RWPE2 (cell line): Measurements from ENCODE around the gene PUM1.

Source experiments
- ATAC-seq: fragments of 200-7000 bp; cut with Tn5 transposase; 3 replicates; pipeline ENCODE4 v1.9.1; 2021; ENCODE audit warnings: low read depth
- DNase-seq: peaks from one replicate; pipeline ENCODE4 v3.0.0-alpha.2; 2020; ENCODE audit warnings: low spot score
- H3K27ac ChIP-seq: fragments of 450-650 bp; 2 replicates; pipeline ENCODE4 v1.5.1; 2017; ENCODE audit warnings: mild to moderate bottlenecking; ENCODE audit not compliant: poor library complexity, severe bottlenecking
- H3K27me3 ChIP-seq: fragments of 250-450 bp; sonication (Bioruptor Pico); 2 replicates; pipeline ENCODE4 v1.5.1; 2021; ENCODE audit warnings: mild to moderate bottlenecking, moderate library complexity; ENCODE audit not compliant: insufficient read depth, poor library complexity, severe bottlenecking
- H3K36me3 ChIP-seq: fragments of 250-450 bp; sonication (Bioruptor Pico); 2 replicates; pipeline ENCODE4 v1.5.1; 2020; ENCODE audit warnings: low read depth, mild to moderate bottlenecking, moderate library complexity
- H3K4me1 ChIP-seq: fragments of 250-450 bp; sonication (Bioruptor Pico); 2 replicates; pipeline ENCODE4 v1.5.1; 2021; ENCODE audit warnings: mild to moderate bottlenecking, moderate library complexity; ENCODE audit not compliant: insufficient read depth, poor library complexity, severe bottlenecking
- H3K4me3 ChIP-seq: fragments of 250-450 bp; sonication (Bioruptor Pico); 2 replicates; pipeline ENCODE4 v1.5.1; 2021; ENCODE audit warnings: mild to moderate bottlenecking, moderate library complexity; ENCODE audit not compliant: severe bottlenecking
- H3K9me3 ChIP-seq: fragments of 250-450 bp; sonication (Bioruptor Pico); 2 replicates; pipeline ENCODE4 v1.5.1; 2021; ENCODE audit warnings: mild to moderate bottlenecking, moderate library complexity; ENCODE audit not compliant: severe bottlenecking
- TF ChIP-seq, protein P1 (sequence below): fragments of 450-650 bp; IDR thresholded peaks from one replicate; pipeline ENCODE4 v1.5.1; 2017; ENCODE audit warnings: mild to moderate bottlenecking, moderate library complexity; ENCODE audit not compliant: poor library complexity, severe bottlenecking

The PUM1 gene

DNA sequence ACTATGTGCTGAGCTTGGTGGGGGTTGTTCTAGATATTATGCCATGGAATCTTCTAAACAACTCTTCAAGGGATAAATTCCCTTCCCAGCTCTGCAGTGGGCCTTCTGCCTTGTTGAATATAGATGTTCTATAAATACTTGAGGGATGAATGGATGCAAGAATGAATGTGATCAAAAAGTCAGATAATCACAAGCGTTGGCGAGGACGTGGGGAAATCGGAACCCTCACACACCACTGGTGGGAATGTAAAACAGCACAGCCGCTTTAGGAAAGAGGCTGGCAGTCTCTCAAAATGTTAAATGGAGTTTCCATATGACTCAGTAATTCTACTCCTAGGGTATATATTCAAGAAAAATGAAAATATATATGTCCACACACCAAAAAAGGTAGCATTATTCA is 176.0 kb downstream of the PUM1 start:
- H3K4me1 ChIP-seq, result no peaks in the 10 kb centered on the region

DNA sequence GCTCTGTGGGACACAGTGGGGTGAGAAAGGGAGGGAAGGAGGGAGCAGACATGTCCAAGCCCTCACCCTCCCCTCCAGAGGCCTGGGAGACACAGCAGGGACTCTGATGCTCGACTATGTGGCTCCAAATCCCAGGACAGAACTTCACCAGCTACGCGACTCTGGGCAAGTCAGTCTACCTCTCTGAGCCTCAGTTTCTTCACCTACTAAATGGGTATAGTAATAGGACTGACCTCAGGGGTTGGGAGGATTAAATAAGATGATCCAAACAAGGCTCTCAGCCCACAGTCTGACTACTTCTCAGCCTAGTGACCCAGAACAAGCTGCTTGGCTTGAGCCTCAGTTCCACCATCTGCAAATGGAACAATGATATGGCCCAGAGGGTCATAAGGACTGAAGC is 176.5 kb downstream of the PUM1 start:
- DNase-seq (no peak), ATAC-seq (no peak)
- Histone ChIP-seq H3K4me1 (no peaks in the 10 kb centered on the region), H3K4me3 (no peak overlapping the region), H3K27ac (no peak overlapping the region), H3K27me3 (no peaks in the 10 kb centered on the region), H3K36me3 (no peaks in the 10 kb centered on the region), H3K9me3 (no peaks in the 10 kb centered on the region)
- TF ChIP-seq, protein P1, sequence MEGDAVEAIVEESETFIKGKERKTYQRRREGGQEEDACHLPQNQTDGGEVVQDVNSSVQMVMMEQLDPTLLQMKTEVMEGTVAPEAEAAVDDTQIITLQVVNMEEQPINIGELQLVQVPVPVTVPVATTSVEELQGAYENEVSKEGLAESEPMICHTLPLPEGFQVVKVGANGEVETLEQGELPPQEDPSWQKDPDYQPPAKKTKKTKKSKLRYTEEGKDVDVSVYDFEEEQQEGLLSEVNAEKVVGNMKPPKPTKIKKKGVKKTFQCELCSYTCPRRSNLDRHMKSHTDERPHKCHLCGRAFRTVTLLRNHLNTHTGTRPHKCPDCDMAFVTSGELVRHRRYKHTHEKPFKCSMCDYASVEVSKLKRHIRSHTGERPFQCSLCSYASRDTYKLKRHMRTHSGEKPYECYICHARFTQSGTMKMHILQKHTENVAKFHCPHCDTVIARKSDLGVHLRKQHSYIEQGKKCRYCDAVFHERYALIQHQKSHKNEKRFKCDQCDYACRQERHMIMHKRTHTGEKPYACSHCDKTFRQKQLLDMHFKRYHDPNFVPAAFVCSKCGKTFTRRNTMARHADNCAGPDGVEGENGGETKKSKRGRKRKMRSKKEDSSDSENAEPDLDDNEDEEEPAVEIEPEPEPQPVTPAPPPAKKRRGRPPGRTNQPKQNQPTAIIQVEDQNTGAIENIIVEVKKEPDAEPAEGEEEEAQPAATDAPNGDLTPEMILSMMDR, result no peak

More for the DNA sequence above, 176.0 kb downstream of the PUM1 start:
- TF ChIP-seq, protein P1, result no peak
- DNase-seq (no peak), ATAC-seq (no peak)
- H3K27ac ChIP-seq, result no peak overlapping the region
- H3K27me3 ChIP-seq, result no peaks in the 10 kb centered on the region
- no peaks in the 10 kb centered on the region for H3K9me3 ChIP-seq
- no peak overlapping the region for H3K4me3 ChIP-seq
- no peaks in the 10 kb centered on the region for H3K36me3 ChIP-seq

DNA sequence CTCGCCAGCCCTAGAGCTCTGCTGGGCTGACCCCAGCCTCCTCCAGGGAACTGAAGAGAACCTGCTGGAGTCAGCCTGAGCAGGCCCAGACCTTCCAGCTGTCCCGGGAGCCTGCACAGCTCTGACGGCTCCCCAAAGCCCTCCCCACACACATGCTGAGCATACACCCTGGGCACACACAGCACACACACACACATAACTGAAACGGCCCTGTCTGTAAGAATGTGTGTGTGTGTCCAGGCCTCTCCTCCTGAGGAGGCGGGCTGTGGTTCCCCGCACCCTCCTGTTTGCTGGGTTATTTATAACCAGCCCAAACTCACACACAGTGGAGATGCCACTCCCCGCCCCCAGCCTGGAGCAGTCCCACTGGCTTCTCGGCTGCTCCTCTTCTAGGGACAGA is 177.1 kb downstream of the PUM1 start:
- Histone ChIP-seq H3K4me3 (no peak overlapping the region), H3K36me3 (no peaks in the 10 kb centered on the region), H3K27ac (no peak overlapping the region), H3K9me3 (no peaks in the 10 kb centered on the region), H3K27me3 (no peaks in the 10 kb centered on the region), H3K4me1 (no peaks in the 10 kb centered on the region)
- peak; percentile 43; the same call in 1 of the 3 replicates for ATAC-seq
- no peak for DNase-seq
- TF ChIP-seq, protein P1, result no peak

DNA sequence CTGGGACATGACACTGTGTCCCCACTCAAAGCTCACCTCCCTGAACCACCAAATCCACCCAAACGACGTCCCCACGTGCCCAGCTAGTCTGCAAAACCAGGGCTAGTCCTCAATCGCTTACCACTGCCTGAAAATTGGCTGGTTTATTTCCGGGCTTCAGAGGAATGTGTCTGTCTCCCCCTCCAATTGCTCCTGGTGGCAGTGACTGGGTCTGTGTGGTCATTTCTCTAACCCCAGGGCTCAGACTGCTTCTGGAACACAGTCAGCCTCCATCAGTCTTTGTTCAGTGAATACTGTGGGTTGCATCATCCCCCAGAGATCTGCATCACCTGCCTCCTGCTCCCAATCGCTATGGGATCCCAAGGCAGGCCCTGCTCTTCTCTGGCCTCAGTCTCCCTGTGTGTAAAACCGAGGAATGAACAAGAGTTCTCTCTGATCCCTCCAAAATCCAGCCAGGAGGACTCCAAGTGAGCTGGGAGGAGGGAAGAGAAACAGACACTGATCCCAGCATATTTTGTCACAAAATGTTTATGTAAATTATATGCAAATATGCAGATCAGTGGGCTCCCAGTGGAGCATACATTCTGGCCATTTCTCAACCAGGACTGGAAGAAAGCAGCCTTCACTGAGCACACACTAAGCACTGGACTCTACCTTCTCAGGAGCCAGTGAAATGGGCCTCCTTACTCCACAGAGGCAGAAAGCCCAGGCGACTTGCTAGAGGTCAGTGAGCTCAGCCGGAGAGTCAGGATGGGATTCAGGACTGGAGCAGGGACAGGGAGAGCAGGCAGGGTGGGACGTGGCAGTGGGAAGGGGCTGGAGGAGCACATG is 177.8 kb downstream of the PUM1 start:
- no peaks in the 10 kb centered on the region for H3K4me1 ChIP-seq
- no peaks in the 10 kb centered on the region for H3K27me3 ChIP-seq
- no peak; the same call in 2 of the 3 replicates for ATAC-seq
- H3K4me3 ChIP-seq, result no peak overlapping the region
- DNase-seq, result no peak
- no peaks in the 10 kb centered on the region for H3K9me3 ChIP-seq
- H3K27ac ChIP-seq, result no peak overlapping the region
- no peaks in the 10 kb centered on the region for H3K36me3 ChIP-seq
- TF ChIP-seq, protein P1, result no peak

GRCh38 chr1:30886710-30887428 is 178.6 kb downstream of the PUM1 start:
- H3K4me3 ChIP-seq, result no peak overlapping the region
- no peaks in the 10 kb centered on the region for H3K9me3 ChIP-seq
- ATAC-seq (no peak), DNase-seq (no peak)
- TF ChIP-seq, protein P1, result no peak
- H3K27me3 ChIP-seq, result no peaks in the 10 kb centered on the region
- H3K4me1 ChIP-seq, result no peaks in the 10 kb centered on the region
- H3K36me3 ChIP-seq, result no peaks in the 10 kb centered on the region
- H3K27ac ChIP-seq, result no peak overlapping the region
